Stimulated activated CD8-positive, alpha-beta memory T cell treated with anti-CD3 and anti-CD28 coated beads, Interleukin-7, amount 100 ng/mL, for 4 hours (primary cell): ENCODE data around the gene TMEM183A.

Source experiments
- DNase-seq, 2 donors: peaks; one replicate each; pipeline ENCODE4 v3.0.0-alpha.2; 2020; ENCODE audit warnings: low read depth in 2 of 2

TMEM183A gene

GRCh38 chr1:203046984-203047630 lies 39.9 kb downstream of the TMEM183A start:
- no peak for DNase-seq

- DNase-seq: no peak
Observed at GRCh38 chr1:203048086-203048485, 40.9 kb downstream of the TMEM183A start.

GRCh38 chr1:203048555-203049051 lies 41.4 kb downstream of the TMEM183A start:
- DNase-seq: no peak

GRCh38 chr1:203049077-203049476 lies 41.9 kb downstream of the TMEM183A start:
- no peak for DNase-seq

GRCh38 chr1:203049576-203050180 lies 42.5 kb downstream of the TMEM183A start:
- no peak for DNase-seq

GRCh38 chr1:203050826-203051225 lies 43.7 kb downstream of the TMEM183A start:
- no peak for DNase-seq

- DNase-seq: no peak
Observed at GRCh38 chr1:203051841-203052324, 44.7 kb downstream of the TMEM183A start.

- DNase-seq: no peak
Observed at GRCh38 chr1:203052601-203053000, 45.4 kb downstream of the TMEM183A start.

- DNase-seq: no peak
Observed at GRCh38 chr1:203054184-203054583, 47.0 kb downstream of the TMEM183A start.

- DNase-seq: no peak
Observed at GRCh38 chr1:203054642-203055041, 47.5 kb downstream of the TMEM183A start.

GRCh38 chr1:203055161-203055799 lies 48.1 kb downstream of the TMEM183A start:
- DNase-seq: no peak

GRCh38 chr1:203056012-203056411 lies 48.8 kb downstream of the TMEM183A start:
- DNase-seq: no peak

- DNase-seq: no peak
Observed at GRCh38 chr1:203056516-203056915, 49.3 kb downstream of the TMEM183A start.

GRCh38 chr1:203057911-203058675 lies 50.9 kb downstream of the TMEM183A start:
- DNase-seq: no peak

GRCh38 chr1:203058676-203058935 lies 51.4 kb downstream of the TMEM183A start:
- no peak for DNase-seq

GRCh38 chr1:203059485-203059884 lies 52.3 kb downstream of the TMEM183A start:
- no peak for DNase-seq

- no peak for DNase-seq
Observed at GRCh38 chr1:203060115-203060514, 52.9 kb downstream of the TMEM183A start.

GRCh38 chr1:203063287-203063686 lies 56.1 kb downstream of the TMEM183A start:
- no peak for DNase-seq

- no peak for DNase-seq
Observed at GRCh38 chr1:203065191-203065590, 58.0 kb downstream of the TMEM183A start.

GRCh38 chr1:203065986-203066385 lies 58.8 kb downstream of the TMEM183A start:
- no peak for DNase-seq

GRCh38 chr1:203066965-203067364 lies 59.8 kb downstream of the TMEM183A start:
- DNase-seq: no peak

GRCh38 chr1:203069030-203069747 lies 62.0 kb downstream of the TMEM183A start:
- DNase-seq: no peak
